ENCODE results near the gene BACE1. TPM values are rescaled to one million over a fixed set of nuclear protein-coding genes. Genes with fewer than 3 reads are reported as not detected.
"Not testable (repeated sequence)": the region's sequence is repeated elsewhere in the genome, so short reads cannot be mapped to it uniquely, and the experiment has no call there.

The BACE1 gene
- total and polyA plus RNA-seq, 2 donors (not counting 3 experiments of a cell fraction or from before 2014, with no cell fraction given) = 28.8 to 29.6 TPM

- no peaks in the 10 kb centered on the region for H3K36me3 ChIP-seq (ENCODE audit: control insufficient read depth in 2 of 2, extremely low read depth in 1 of 2, insufficient read depth in 2 of 2, low read length in 2 of 2)
- TF ChIP-seq POLR2AphosphoS5 (IDR thresholded peaks at IDR 0.05; ENCODE audit: insufficient read depth, low read depth, low read length) = no peak
- no peak for TF ChIP-seq GATA2 (IDR thresholded peaks at IDR 0.05; ENCODE audit: insufficient read depth, insufficient read length, low read depth, low read length)
- no peak for TF ChIP-seq MAX (IDR thresholded peaks at IDR 0.05; ENCODE audit: insufficient read depth, insufficient read length)
- no peak for TF ChIP-seq MYC (IDR thresholded peaks at IDR 0.05; ENCODE audit: low read depth, low read length)
- TF ChIP-seq CTCF (IDR thresholded peaks at IDR 0.05; ENCODE audit: extremely low read depth in 1 of 2, insufficient read depth in 1 of 2, low read depth in 1 of 2, low read length in 2 of 2) = no peak
- TF ChIP-seq POLR2A (IDR thresholded peaks at IDR 0.05; ENCODE audit: low read depth, low read length) = no peak
- TF ChIP-seq EZH2 (IDR thresholded peaks at IDR 0.05; ENCODE audit: borderline replicate concordance, low read depth, low read length, severe bottlenecking) = no peak
- no peak for TF ChIP-seq FOS (IDR thresholded peaks at IDR 0.05; ENCODE audit: borderline replicate concordance, insufficient read depth, low read length)
- no peaks in the 10 kb centered on the region for H3K4me1 ChIP-seq (ENCODE audit: control insufficient read depth, extremely low read depth, insufficient read depth, low read length)
- no peaks in the 10 kb centered on the region for H3K9me1 ChIP-seq (replicated peaks; ENCODE audit: control insufficient read depth, extremely low read depth, insufficient read depth, low read length)
- DNase-seq (ENCODE audit: low read depth, low spot score) = no peak
- H3K79me2 ChIP-seq (ENCODE audit: control insufficient read depth, insufficient read depth, low read length) = no peaks in the 10 kb centered on the region
- FAIRE-seq = no peak
- H3K4me2 ChIP-seq (ENCODE audit: insufficient read depth, low read length) = no peak overlapping the region
- H3K27me3 ChIP-seq (ENCODE audit: control insufficient read depth in 2 of 2, insufficient read depth in 2 of 2, low read length in 2 of 2) = no peaks in the 10 kb centered on the region
- intact Hi-C loops (cut with micrococcal nuclease) (no loop called here), dilution Hi-C loops (cut with MboI; ENCODE audit: extremely low pct_ligation_motif_present, low sequenced_read_pairs) (no loop called here)
- H3K27ac ChIP-seq (ENCODE audit: insufficient read depth, low read depth, low read length) = no peak overlapping the region
- BruUV-seq (replicated peaks) = no TSS peak
- H4K20me1 ChIP-seq (replicated peaks; ENCODE audit: control insufficient read depth, extremely low read depth, insufficient read depth, low read length) = no peaks in the 10 kb centered on the region
- H3K4me3 ChIP-seq (replicated peaks in 1 of 3; ENCODE audit: insufficient read depth in 1 of 3, low read depth in 1 of 3, low read length in 3 of 3) = no peak overlapping the region
- CTCF ChIA-PET = no interaction called here
- H3K9me3 ChIP-seq (replicated peaks; ENCODE audit: control insufficient read depth, insufficient read depth, low read length) = no peaks in the 10 kb centered on the region
- H2AFZ ChIP-seq (ENCODE audit: low read depth, low read length) = no peak overlapping the region
- H3K9ac ChIP-seq (replicated peaks; ENCODE audit: extremely low read depth, insufficient read depth, low read length) = no peak overlapping the region
- POLR2A ChIA-PET = no interaction called here
Observed at GRCh38 chr11:117273550-117274289, 42.3 kb downstream of the BACE1 start.

GRCh38 chr11:117272175-117272574 is 43.9 kb downstream of the BACE1 start:
- H3K9me3 ChIP-seq (replicated peaks; ENCODE audit: control insufficient read depth, insufficient read depth, low read length); H4K20me1 ChIP-seq (replicated peaks; ENCODE audit: control insufficient read depth, extremely low read depth, insufficient read depth, low read length); H3K9me1 ChIP-seq (replicated peaks; ENCODE audit: control insufficient read depth, extremely low read depth, insufficient read depth, low read length); intact Hi-C loops (cut with micrococcal nuclease); H2AFZ ChIP-seq (ENCODE audit: low read depth, low read length); H3K36me3 ChIP-seq (ENCODE audit: control insufficient read depth in 2 of 2, extremely low read depth in 1 of 2, insufficient read depth in 2 of 2, low read length in 2 of 2); BruUV-seq (replicated peaks); H3K79me2 ChIP-seq (ENCODE audit: control insufficient read depth, insufficient read depth, low read length); DNase-seq (ENCODE audit: low read depth, low spot score); POLR2A ChIA-PET; FAIRE-seq; dilution Hi-C loops (cut with MboI; ENCODE audit: extremely low pct_ligation_motif_present, low sequenced_read_pairs); H3K27me3 ChIP-seq (ENCODE audit: control insufficient read depth in 2 of 2, insufficient read depth in 2 of 2, low read length in 2 of 2); H3K4me3 ChIP-seq (replicated peaks in 1 of 3; ENCODE audit: insufficient read depth in 1 of 3, low read depth in 1 of 3, low read length in 3 of 3); H3K27ac ChIP-seq (ENCODE audit: insufficient read depth, low read depth, low read length); H3K4me2 ChIP-seq (ENCODE audit: insufficient read depth, low read length); H3K4me1 ChIP-seq (ENCODE audit: control insufficient read depth, extremely low read depth, insufficient read depth, low read length); H3K9ac ChIP-seq (replicated peaks; ENCODE audit: extremely low read depth, insufficient read depth, low read length): not testable (repeated sequence)
- CTCF ChIA-PET = interaction anchor here (1.9 kb wide), 1 partner anchor 9 kb away, joined by 4 read pairs; no protein-coding TSS in a partner anchor

All from endothelial cell of umbilical vein (primary cell).